ENCODE measurements around the gene STAC3. TPM values are rescaled to one million over a fixed set of nuclear protein-coding genes. Genes with fewer than 3 reads are reported as not detected.

STAC3 gene
- total and polyA plus RNA-seq, 2 of the 8 experiments (the other 6 are each of a cell fraction or from before 2014, with no cell fraction given): 0.70 to 1.3 TPM

DNA sequence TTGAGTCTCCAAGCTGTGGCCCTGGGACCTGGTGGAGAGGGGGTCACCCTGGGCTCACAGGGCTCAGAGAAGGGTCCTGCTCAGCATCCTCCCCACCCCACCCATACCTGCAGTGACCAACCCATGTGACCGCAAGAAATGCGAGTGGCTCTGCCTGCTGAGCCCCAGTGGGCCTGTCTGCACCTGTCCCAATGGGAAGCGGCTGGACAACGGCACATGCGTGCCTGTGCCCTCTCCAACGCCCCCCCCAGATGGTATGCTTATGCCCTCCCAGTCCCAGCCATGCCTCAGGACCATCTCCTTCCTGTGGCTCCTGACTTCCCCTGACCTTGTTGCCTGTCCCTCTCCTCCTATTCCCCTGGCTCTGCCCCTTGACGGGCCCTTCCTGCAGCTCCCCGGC is 41.1 kb downstream of the STAC3 start:
- Histone ChIP-seq H3K79me2 (ENCODE audit: control insufficient read depth in 1 of 2, insufficient read depth in 2 of 2, low read length in 2 of 2) (no peaks in the 10 kb centered on the region), H3K27me3 (replicated peaks in 1 of 4; ENCODE audit: control insufficient read depth in 3 of 4, extremely low read depth in 1 of 4, insufficient read depth in 3 of 4, low read length in 3 of 4) (peaks cover 5 to 13% (median 11%) of the 10 kb centered on the region in 4 experiments), H2AFZ (ENCODE audit: low read length) (no peak overlapping the region), H2BK12ac (ENCODE audit: low read depth, low read length) (no peak overlapping the region), H3K4ac (replicated peaks; ENCODE audit: insufficient read length, low read depth, low read length) (no peak overlapping the region), H3K79me1 (ENCODE audit: low read depth, low read length) (no peaks in the 10 kb centered on the region), H3K27ac (ENCODE audit: low read depth, low read length) (no peak overlapping the region; the same call in 1 of the 2 replicates), H3K9ac (replicated peaks in 1 of 4; ENCODE audit: extremely low read depth in 1 of 4, low read depth in 3 of 4, low read length in 3 of 4) (no peak overlapping the region), H3K18ac (ENCODE audit: extremely low read depth, low read length) (no peak overlapping the region), H3K23ac (ENCODE audit: insufficient read length) (no peak overlapping the region), H2AK5ac (ENCODE audit: low read depth, low read length) (no peak overlapping the region), H2BK20ac (ENCODE audit: low read length) (no peak overlapping the region), H4K20me1 (replicated peaks in 1 of 2; ENCODE audit: control insufficient read depth in 1 of 2, insufficient read depth in 2 of 2, low read length in 2 of 2) (peaks cover 7 to 15% of the 10 kb centered on the region in 2 experiments), H2BK120ac (replicated peaks; ENCODE audit: low read depth, low read length) (no peak overlapping the region), H4K8ac (ENCODE audit: extremely low read depth, insufficient read depth, low read length) (no peak overlapping the region), H3K14ac (ENCODE audit: insufficient read length) (no peak overlapping the region), H4K5ac (ENCODE audit: insufficient read length, low read depth, low read length) (no peak overlapping the region), H2BK15ac (ENCODE audit: low read length) (no peak overlapping the region), H3K4me1 (replicated peaks in 1 of 4; ENCODE audit: control insufficient read depth in 3 of 4, insufficient read depth in 4 of 4, low read length in 3 of 4) (peaks cover 7 to 16% (median 12%) of the 10 kb centered on the region in 4 experiments), H3K56ac (replicated peaks; ENCODE audit: insufficient read length, low read depth, low read length) (no peak overlapping the region), H4K91ac (replicated peaks; ENCODE audit: insufficient read length, low read length) (no peak overlapping the region), H3K4me3 (ENCODE audit: extremely low read depth in 1 of 4, insufficient read depth in 2 of 4, low read depth in 3 of 4, low read length in 4 of 4) (no peak overlapping the region), H3K9me3 (ENCODE audit: insufficient read depth in 2 of 2, low read depth in 1 of 2, low read length in 1 of 2) (no peaks in the 10 kb centered on the region), H3K23me2 (ENCODE audit: low read depth, low read length) (no peaks in the 10 kb centered on the region), H3K4me2 (ENCODE audit: insufficient read depth in 1 of 2, low read depth in 2 of 2, low read length in 2 of 2) (no peak overlapping the region), H2BK5ac (ENCODE audit: low read depth, low read length) (no peak overlapping the region), H3K36me3 (ENCODE audit: control insufficient read depth in 2 of 4, insufficient read depth in 4 of 4, low read length in 3 of 4) (peaks cover 21 to 56% (median 42%) of the 10 kb centered on the region in 4 experiments)
- CTCF ChIA-PET (ENCODE audit: partially characterized antibody): interaction anchor here (0.6 to 6.6 kb wide), 4 partner anchors 27 to 245 kb away, joined by 3 to 78 read pairs (median 8); partner anchors contain the start of gene INHBE
- POLR2A ChIA-PET (ENCODE audit: partially characterized antibody): interaction anchor here (1.0 to 7.0 kb wide), 5 partner anchors 11 to 29 kb away, joined by 4 to 53 read pairs (median 20); partner anchors contain the start of gene SHMT2
- WGBS, 2 experiments (ENCODE audit: extremely low coverage in 1 of 2, insufficient coverage in 1 of 2, insufficient read length in 1 of 2, insufficient replicate concordance in 2 of 2, low coverage in 1 of 2, low lambda C conversion rate in 2 of 2, missing lambda C conversion rate in 1 of 2): 97% methylated on average over 8 of the region's 8 CpGs; no CpG with 5 or more reads in 1 of the 2 experiments
- FAIRE-seq: no peak
- DNase-seq (ENCODE audit: low read depth in 1 of 2, low spot score in 2 of 2): no peak
- TF ChIP-seq, protein P1, sequence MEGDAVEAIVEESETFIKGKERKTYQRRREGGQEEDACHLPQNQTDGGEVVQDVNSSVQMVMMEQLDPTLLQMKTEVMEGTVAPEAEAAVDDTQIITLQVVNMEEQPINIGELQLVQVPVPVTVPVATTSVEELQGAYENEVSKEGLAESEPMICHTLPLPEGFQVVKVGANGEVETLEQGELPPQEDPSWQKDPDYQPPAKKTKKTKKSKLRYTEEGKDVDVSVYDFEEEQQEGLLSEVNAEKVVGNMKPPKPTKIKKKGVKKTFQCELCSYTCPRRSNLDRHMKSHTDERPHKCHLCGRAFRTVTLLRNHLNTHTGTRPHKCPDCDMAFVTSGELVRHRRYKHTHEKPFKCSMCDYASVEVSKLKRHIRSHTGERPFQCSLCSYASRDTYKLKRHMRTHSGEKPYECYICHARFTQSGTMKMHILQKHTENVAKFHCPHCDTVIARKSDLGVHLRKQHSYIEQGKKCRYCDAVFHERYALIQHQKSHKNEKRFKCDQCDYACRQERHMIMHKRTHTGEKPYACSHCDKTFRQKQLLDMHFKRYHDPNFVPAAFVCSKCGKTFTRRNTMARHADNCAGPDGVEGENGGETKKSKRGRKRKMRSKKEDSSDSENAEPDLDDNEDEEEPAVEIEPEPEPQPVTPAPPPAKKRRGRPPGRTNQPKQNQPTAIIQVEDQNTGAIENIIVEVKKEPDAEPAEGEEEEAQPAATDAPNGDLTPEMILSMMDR (IDR thresholded peaks at IDR 0.05; ENCODE audit: control extremely low read depth in 1 of 3, insufficient read depth in 1 of 3, low read depth in 1 of 3, low read length in 3 of 3): no peak
- TF ChIP-seq YY1 (IDR thresholded peaks at IDR 0.05; ENCODE audit: low read depth, low read length): no peak
